Measurements from ENCODE around the gene KDM5D.

KDM5D gene

GRCh38 chrY:19744381-19745378, at the start of gene KDM5D:
Gene KDM5D, minus strand, starts transcription at chrY:19744726. Its CDS starts 192 bp downstream, at chrY:19744534.
- peak within 1 kb of the TSS; percentile 94 to 97 for H3K27ac Mint-ChIP-seq
- DNase-seq: peak; percentile 59 to 86
- no peaks in the 10 kb centered on the region for H3K9me3 Mint-ChIP-seq

GRCh38 chrY:19768375-19768774, 23.8 kb upstream of the KDM5D start:
- DNase-seq (no peak), ATAC-seq (no peak)
- Mint-ChIP-seq H3K27me3 (no peaks in the 10 kb centered on the region), H3K4me3 (no peak overlapping the region), H3K4me1 (no peaks in the 10 kb centered on the region), H3K9me3 (no peaks in the 10 kb centered on the region), H3K27ac (peak overlapping the region in 1 of 2 donors; percentile 33)

More at GRCh38 chrY:19744381-19745378, at the start of gene KDM5D:
- Mint-ChIP-seq H3K4me3 (peak within 1 kb of the TSS; percentile 85 to 92), H3K27me3 (no peaks in the 10 kb centered on the region), H3K4me1 (peaks cover 6% of the 10 kb centered on the region)
- peak; percentile 97 for ATAC-seq

GRCh38 chrY:19743331-19743730, 1.2 kb downstream of the KDM5D start:
- Mint-ChIP-seq H3K9me3 (no peaks in the 10 kb centered on the region), H3K4me1 (peaks cover 12% of the 10 kb centered on the region), H3K27me3 (no peaks in the 10 kb centered on the region), H3K27ac (peak overlapping the region in 1 of 2 donors; percentile 19), H3K4me3 (peak overlapping the region; percentile 85 to 92)
- no peak for DNase-seq
- no peak for ATAC-seq

GRCh38 chrY:19742153-19742552, 2.4 kb downstream of the KDM5D start:
- H3K4me3 Mint-ChIP-seq: peak overlapping the region; percentile 85 to 92
- no peaks in the 10 kb centered on the region for H3K27me3 Mint-ChIP-seq
- ATAC-seq: no peak
- H3K9me3 Mint-ChIP-seq: no peaks in the 10 kb centered on the region
- DNase-seq: no peak
- H3K27ac Mint-ChIP-seq: peak overlapping the region in 1 of 2 donors; percentile 63
- H3K4me1 Mint-ChIP-seq: peaks cover 12% of the 10 kb centered on the region

GRCh38 chrY:19734425-19734824, 10.1 kb downstream of the KDM5D start:
- Mint-ChIP-seq H3K27me3 (no peaks in the 10 kb centered on the region), H3K4me1 (peaks cover 10% of the 10 kb centered on the region), H3K27ac (no peak overlapping the region), H3K9me3 (no peaks in the 10 kb centered on the region), H3K4me3 (no peak overlapping the region)
- ATAC-seq (no peak), DNase-seq (no peak)

- Mint-ChIP-seq H3K4me1 (peaks cover 8% of the 10 kb centered on the region), H3K27me3 (no peaks in the 10 kb centered on the region), H3K9me3 (no peaks in the 10 kb centered on the region), H3K27ac (no peak overlapping the region), H3K4me3 (no peak overlapping the region)
- no peak for DNase-seq
- no peak for ATAC-seq
Observed at GRCh38 chrY:19717950-19718349, 26.6 kb downstream of the KDM5D start.

- ATAC-seq (no peak), DNase-seq (no peak)
- Mint-ChIP-seq H3K4me3 (no peak overlapping the region), H3K27ac (no peak overlapping the region), H3K9me3 (no peaks in the 10 kb centered on the region), H3K27me3 (no peaks in the 10 kb centered on the region), H3K4me1 (peaks cover 8% of the 10 kb centered on the region)
Observed at GRCh38 chrY:19717146-19717545, 27.4 kb downstream of the KDM5D start.

GRCh38 chrY:19715226-19715625, 29.3 kb downstream of the KDM5D start:
- H3K27me3 Mint-ChIP-seq: no peaks in the 10 kb centered on the region
- ATAC-seq: no peak
- no peak overlapping the region for H3K4me3 Mint-ChIP-seq
- no peak for DNase-seq
- no peaks in the 10 kb centered on the region for H3K9me3 Mint-ChIP-seq
- peaks cover 8% of the 10 kb centered on the region for H3K4me1 Mint-ChIP-seq
- no peak overlapping the region for H3K27ac Mint-ChIP-seq

GRCh38 chrY:19713430-19713829, 31.1 kb downstream of the KDM5D start:
- H3K27ac Mint-ChIP-seq: no peak overlapping the region
- H3K4me3 Mint-ChIP-seq: no peak overlapping the region
- ATAC-seq (no peak), DNase-seq (no peak)
- no peaks in the 10 kb centered on the region for H3K27me3 Mint-ChIP-seq
- H3K9me3 Mint-ChIP-seq: no peaks in the 10 kb centered on the region
- peaks cover 8% of the 10 kb centered on the region for H3K4me1 Mint-ChIP-seq

- DNase-seq (no peak), ATAC-seq (no peak)
- no peak overlapping the region for H3K27ac Mint-ChIP-seq
- peaks cover 0 to 5% of the 10 kb centered on the region in 2 donors for H3K9me3 Mint-ChIP-seq
- no peak overlapping the region for H3K4me3 Mint-ChIP-seq
- no peaks in the 10 kb centered on the region for H3K27me3 Mint-ChIP-seq
- H3K4me1 Mint-ChIP-seq: no peaks in the 10 kb centered on the region
Observed at GRCh38 chrY:19706273-19706672, 38.3 kb downstream of the KDM5D start.

GRCh38 chrY:19698495-19698894, 46.0 kb downstream of the KDM5D start:
- ATAC-seq: no peak
- no peak for DNase-seq
- H3K4me1 Mint-ChIP-seq: no peaks in the 10 kb centered on the region
- H3K4me3 Mint-ChIP-seq: no peak overlapping the region
- no peaks in the 10 kb centered on the region for H3K27me3 Mint-ChIP-seq
- peaks cover 38 to 44% of the 10 kb centered on the region in 2 donors for H3K9me3 Mint-ChIP-seq
- no peak overlapping the region for H3K27ac Mint-ChIP-seq

- ATAC-seq (no peak), DNase-seq (no peak)
- no peak overlapping the region for H3K4me3 Mint-ChIP-seq
- no peaks in the 10 kb centered on the region for H3K27me3 Mint-ChIP-seq
- no peak overlapping the region for H3K27ac Mint-ChIP-seq
- peaks cover 0 to 28% of the 10 kb centered on the region in 2 donors for H3K9me3 Mint-ChIP-seq
- no peaks in the 10 kb centered on the region for H3K4me1 Mint-ChIP-seq
Observed at GRCh38 chrY:19680821-19681220, 63.7 kb downstream of the KDM5D start.
